IPS-18a (cell line): Measurements from ENCODE around the gene FOXN3.
"Not testable (repeated sequence)": the region's sequence is repeated elsewhere in the genome, so short reads cannot be mapped to it uniquely, and the experiment has no call there.

Source experiments
- H3K27ac ChIP-seq: one replicate; pipeline ENCODE4 v1.5.1; 2013; ENCODE audit warnings: low read length
- H3K27me3 ChIP-seq: one replicate; pipeline ENCODE4 v1.6.1; 2013; ENCODE audit warnings: mild to moderate bottlenecking, low read length; ENCODE audit not compliant: control insufficient read depth, insufficient read depth
- H3K36me3 ChIP-seq: one replicate; pipeline ENCODE4 v1.6.1; 2013; ENCODE audit warnings: low read depth, low read length; ENCODE audit not compliant: control insufficient read depth
- H3K4me1 ChIP-seq: one replicate; pipeline ENCODE4 v1.6.1; 2013; ENCODE audit warnings: low read depth, low read length; ENCODE audit not compliant: control insufficient read depth
- H3K4me3 ChIP-seq: one replicate; pipeline ENCODE4 v1.5.1; 2013; ENCODE audit warnings: low read length
- H3K9ac ChIP-seq: one replicate; pipeline ENCODE4 v1.6.1; 2013; ENCODE audit warnings: mild to moderate bottlenecking, low read length, moderate library complexity
- H3K9me3 ChIP-seq: one replicate; pipeline ENCODE4 v1.6.1; 2013; ENCODE audit warnings: low read depth, low read length; ENCODE audit not compliant: control insufficient read depth

FOXN3 gene

DNA sequence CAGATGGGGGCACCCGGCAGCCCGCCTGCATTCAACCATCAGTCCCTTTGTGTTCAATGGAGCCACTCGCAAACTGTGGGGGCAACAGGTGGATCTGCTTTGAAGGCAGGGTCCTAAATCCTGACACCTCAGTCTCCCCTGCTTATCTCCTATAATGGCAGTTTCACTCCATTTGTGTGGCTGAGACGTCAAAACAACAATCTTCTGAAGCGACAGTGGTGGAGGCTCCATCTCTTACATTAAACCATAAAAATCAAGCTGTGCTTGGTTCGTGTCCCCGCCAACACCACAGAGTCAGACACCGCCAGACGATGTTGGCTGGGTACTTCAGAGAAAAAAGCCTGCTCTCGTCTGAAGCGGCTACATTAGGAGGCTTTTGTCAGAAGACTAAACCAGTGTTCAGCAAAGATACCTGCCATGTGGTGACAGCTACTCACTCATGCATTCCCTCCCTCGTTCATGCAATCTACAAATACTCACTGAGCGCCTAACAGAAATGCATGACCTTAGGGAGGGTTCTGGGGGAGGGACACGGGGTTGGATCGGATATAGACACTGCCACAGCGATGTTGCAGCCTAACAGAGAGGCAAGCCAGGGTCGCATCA lies 253.9 kb downstream of the FOXN3 start:
- H3K4me3 ChIP-seq, result no peak overlapping the region
- H3K27me3 ChIP-seq, result no peaks in the 10 kb centered on the region
- H3K9ac ChIP-seq, result no peak overlapping the region
- no peaks in the 10 kb centered on the region for H3K9me3 ChIP-seq
- H3K4me1 ChIP-seq, result no peaks in the 10 kb centered on the region
- H3K36me3 ChIP-seq, result peaks cover 41% of the 10 kb centered on the region
- H3K27ac ChIP-seq, result no peak overlapping the region

GRCh38 chr14:89162586-89162985 lies 254.4 kb downstream of the FOXN3 start:
- Histone ChIP-seq H3K9me3 (no peaks in the 10 kb centered on the region), H3K9ac (no peak overlapping the region), H3K27me3 (no peaks in the 10 kb centered on the region), H3K36me3 (peaks cover 41% of the 10 kb centered on the region), H3K27ac (no peak overlapping the region), H3K4me3 (no peak overlapping the region), H3K4me1 (no peaks in the 10 kb centered on the region)

DNA sequence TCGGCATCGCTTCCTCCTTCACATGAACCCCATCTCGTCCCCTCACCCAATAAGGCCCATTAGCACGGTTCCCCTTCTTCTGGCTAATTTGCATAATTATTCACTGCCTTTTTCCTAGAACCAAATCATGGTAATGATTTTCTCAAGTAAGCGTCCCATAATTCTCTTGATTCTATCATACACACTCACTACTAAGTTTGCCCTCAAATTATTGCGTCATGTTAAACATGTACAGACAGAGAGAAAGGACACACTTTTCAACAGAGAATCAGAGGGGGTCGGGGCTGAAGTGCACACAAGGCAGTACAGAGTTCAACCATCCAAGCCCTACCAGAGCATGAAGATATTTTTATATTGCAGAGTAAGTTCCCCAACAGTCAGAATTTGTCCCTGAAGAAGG lies 256.6 kb downstream of the FOXN3 start:
- Histone ChIP-seq H3K27ac (no peak overlapping the region), H3K9ac (no peak overlapping the region), H3K9me3 (no peaks in the 10 kb centered on the region), H3K4me3 (no peak overlapping the region), H3K4me1 (no peaks in the 10 kb centered on the region), H3K36me3 (peaks cover 41% of the 10 kb centered on the region), H3K27me3 (no peaks in the 10 kb centered on the region)

DNA sequence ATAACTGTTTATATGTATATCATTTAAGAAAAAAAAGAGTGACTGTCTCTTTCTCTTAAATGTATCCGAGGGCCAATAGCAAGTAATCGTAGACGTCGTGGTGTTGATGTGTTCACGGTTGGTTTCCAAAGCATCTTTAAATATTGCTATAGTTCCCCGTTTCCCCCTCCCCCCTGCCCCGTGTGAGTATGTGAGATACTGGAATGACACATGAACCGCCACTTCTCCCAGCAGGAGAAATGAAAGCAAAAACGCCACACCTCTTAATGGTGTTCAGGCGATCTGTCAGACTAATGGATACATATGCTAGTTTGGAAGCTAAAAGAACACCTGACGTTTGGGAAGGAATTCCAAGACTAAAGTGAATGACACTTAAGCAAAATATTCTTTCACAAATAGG lies 258.3 kb downstream of the FOXN3 start:
- H3K4me1 ChIP-seq, result no peaks in the 10 kb centered on the region
- H3K9me3 ChIP-seq, result no peaks in the 10 kb centered on the region
- peaks cover 31% of the 10 kb centered on the region for H3K36me3 ChIP-seq
- no peak overlapping the region for H3K27ac ChIP-seq
- no peak overlapping the region for H3K4me3 ChIP-seq
- H3K27me3 ChIP-seq, result no peaks in the 10 kb centered on the region
- H3K9ac ChIP-seq, result no peak overlapping the region

- H3K9ac ChIP-seq, H3K27me3 ChIP-seq, H3K4me1 ChIP-seq, H3K4me3 ChIP-seq, H3K27ac ChIP-seq, H3K9me3 ChIP-seq: not testable (repeated sequence)
- H3K36me3 ChIP-seq, result peaks cover 25% of the 10 kb centered on the region
These were observed 258.9 kb downstream of the FOXN3 start for GRCh38 chr14:89158104-89158503.

DNA sequence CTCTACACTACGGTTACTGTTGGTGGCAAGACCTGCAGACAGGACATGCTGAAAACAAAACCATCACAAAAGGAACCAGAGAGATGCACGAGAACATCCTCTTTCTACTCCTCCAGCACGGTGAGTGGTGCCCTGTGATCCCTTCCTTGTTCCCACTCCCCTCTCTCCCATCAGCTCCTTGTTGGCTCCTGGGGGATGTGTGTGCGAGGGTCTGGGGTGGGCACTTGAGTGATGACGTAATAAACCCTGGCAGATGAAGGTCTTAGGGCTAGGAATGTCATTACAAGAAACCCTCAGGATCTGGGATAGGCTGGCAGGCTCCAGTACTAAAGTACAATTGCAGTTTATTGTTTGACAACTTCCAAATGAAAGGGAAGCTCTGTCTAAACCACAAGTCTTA lies 261.5 kb downstream of the FOXN3 start:
- Histone ChIP-seq H3K36me3 (peaks cover 1% of the 10 kb centered on the region), H3K4me1 (no peaks in the 10 kb centered on the region), H3K4me3 (no peak overlapping the region), H3K9ac (no peak overlapping the region), H3K27ac (no peak overlapping the region), H3K27me3 (no peaks in the 10 kb centered on the region), H3K9me3 (no peaks in the 10 kb centered on the region)

DNA sequence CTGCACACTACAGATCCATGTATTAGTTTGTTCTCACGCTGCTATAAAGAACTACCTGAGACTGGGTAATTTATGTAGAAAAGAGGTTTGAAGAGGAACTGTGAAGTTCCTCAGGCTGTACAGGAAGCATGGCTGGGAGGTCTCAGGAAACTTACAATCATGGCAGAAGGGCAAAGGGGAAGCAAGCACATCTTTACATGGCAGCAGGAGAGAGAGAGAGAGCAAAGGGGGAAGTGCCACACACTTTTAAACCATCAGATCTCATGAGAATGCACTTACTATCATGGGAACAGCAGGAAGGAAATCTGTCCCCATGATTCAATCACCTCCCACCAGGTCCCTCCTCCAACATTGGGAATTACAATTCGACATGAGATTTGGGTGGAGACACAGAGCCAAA lies 265.3 kb downstream of the FOXN3 start:
- H3K36me3 ChIP-seq, H3K4me3 ChIP-seq, H3K27me3 ChIP-seq: not testable (repeated sequence)

DNA sequence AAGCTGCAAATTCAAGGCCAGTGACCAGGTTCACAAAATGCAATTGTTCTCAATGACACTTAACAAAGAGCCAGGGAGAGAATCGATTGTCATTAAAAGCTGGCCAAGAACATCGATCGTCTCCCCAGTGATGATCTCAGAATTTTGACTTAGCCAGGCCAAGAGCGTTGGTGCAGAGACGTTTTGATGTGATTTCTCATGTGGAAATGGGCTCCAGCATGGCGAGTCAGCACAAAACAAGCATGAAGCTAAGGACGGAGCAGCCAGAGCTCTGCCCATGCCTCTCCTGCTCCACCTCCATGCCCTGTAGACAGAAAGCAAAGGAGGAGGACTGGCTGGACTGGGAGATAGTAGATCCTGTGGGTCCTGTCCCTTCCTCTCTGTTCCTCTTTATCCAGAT lies 270.8 kb downstream of the FOXN3 start:
- Histone ChIP-seq H3K36me3 (no peaks in the 10 kb centered on the region), H3K4me1 (no peaks in the 10 kb centered on the region), H3K4me3 (no peak overlapping the region), H3K27me3 (no peaks in the 10 kb centered on the region), H3K9me3 (no peaks in the 10 kb centered on the region), H3K27ac (no peak overlapping the region), H3K9ac (no peak overlapping the region)

More for the DNA sequence above, 265.3 kb downstream of the FOXN3 start:
- not testable (repeated sequence) for H3K9me3 ChIP-seq, H3K27ac ChIP-seq, H3K9ac ChIP-seq, H3K4me1 ChIP-seq

DNA sequence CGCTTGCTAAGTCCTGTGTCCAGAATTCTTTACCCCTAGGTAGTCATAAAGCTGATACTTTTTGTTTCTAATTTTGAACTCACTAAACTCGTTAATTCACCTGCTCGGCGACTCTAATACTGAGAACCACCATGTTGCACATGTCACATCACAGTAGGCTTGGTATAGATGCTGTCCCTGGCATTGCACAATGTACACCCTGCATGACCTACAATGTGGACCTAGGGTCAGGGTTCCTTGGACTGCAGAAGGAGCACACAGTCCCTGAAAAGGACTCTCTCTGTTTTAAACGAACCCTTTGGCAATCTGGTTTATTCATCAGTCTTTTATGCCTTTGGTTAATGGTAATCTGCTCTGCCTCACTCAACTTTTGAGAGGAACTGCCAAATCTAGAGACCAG lies 272.4 kb downstream of the FOXN3 start:
- Histone ChIP-seq H3K36me3 (no peaks in the 10 kb centered on the region), H3K27me3 (no peaks in the 10 kb centered on the region), H3K27ac (no peak overlapping the region), H3K4me3 (no peak overlapping the region), H3K4me1 (peaks cover 7% of the 10 kb centered on the region), H3K9ac (no peak overlapping the region), H3K9me3 (no peaks in the 10 kb centered on the region)

DNA sequence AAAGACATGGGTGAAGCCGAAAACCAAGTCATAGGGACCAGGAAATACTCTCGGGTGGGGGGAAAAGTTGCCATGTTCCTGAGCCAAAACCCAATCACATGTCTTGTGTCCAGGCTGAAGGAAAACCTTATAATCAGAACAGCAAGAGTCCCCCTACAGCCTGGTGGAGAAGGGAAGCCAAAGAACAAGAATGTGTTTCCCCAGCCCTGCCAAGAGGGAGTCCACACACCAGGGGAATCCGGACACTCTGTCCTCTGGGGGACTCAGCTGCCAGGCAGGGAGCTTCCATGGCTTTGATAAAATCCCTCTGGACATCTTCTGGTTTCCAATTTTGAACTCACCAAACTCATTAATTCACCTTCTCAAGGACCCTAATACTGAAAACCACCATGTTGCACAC lies 273.0 kb downstream of the FOXN3 start:
- Histone ChIP-seq H3K9ac (no peak overlapping the region), H3K4me3 (no peak overlapping the region), H3K27me3 (no peaks in the 10 kb centered on the region), H3K36me3 (no peaks in the 10 kb centered on the region), H3K9me3 (no peaks in the 10 kb centered on the region), H3K27ac (no peak overlapping the region), H3K4me1 (peaks cover 12% of the 10 kb centered on the region)

- no peak overlapping the region for H3K9ac ChIP-seq
- no peaks in the 10 kb centered on the region for H3K27me3 ChIP-seq
- no peaks in the 10 kb centered on the region for H3K36me3 ChIP-seq
- peaks cover 17% of the 10 kb centered on the region for H3K4me1 ChIP-seq
- H3K4me3 ChIP-seq, result no peak overlapping the region
- H3K9me3 ChIP-seq, result no peaks in the 10 kb centered on the region
- H3K27ac ChIP-seq, result no peak overlapping the region
These were observed 273.4 kb downstream of the FOXN3 start for GRCh38 chr14:89143595-89143994.

- H3K9ac ChIP-seq, result no peak overlapping the region
- H3K27ac ChIP-seq, result no peak overlapping the region
- no peak overlapping the region for H3K4me3 ChIP-seq
- H3K36me3 ChIP-seq, result no peaks in the 10 kb centered on the region
- no peaks in the 10 kb centered on the region for H3K27me3 ChIP-seq
- H3K4me1 ChIP-seq, result peaks cover 18% of the 10 kb centered on the region
- H3K9me3 ChIP-seq, result no peaks in the 10 kb centered on the region
These were observed 274.7 kb downstream of the FOXN3 start for GRCh38 chr14:89142366-89142765.
